T-helper 9 cell (primary cell): Measurements from ENCODE around the gene ZNF552.
A peak's percentile ranks its signal among the peaks of the same experiment; 100 is the strongest.
"Not testable (repeated sequence)": the region's sequence is repeated elsewhere in the genome, so short reads cannot be mapped to it uniquely, and the experiment has no call there.

ENCODE experiments used
- DNase-seq: peaks from one replicate; pipeline ENCODE4 v3.0.0-alpha.2; 2020
- total RNA-seq, 2 donors: gene quantifications; one replicate each; lab custom pipeline; 2026; lab: John Stamatoyannopoulos, UW

ZNF552 gene
- total RNA-seq, result 13.3 to 16.9 reads per million in 2 donors

- peak; percentile 63 for DNase-seq
Observed at GRCh38 chr19:57814505-57815246, at the start of gene ZNF552. ZNF552 (minus strand) TSS chr19:57814913; CDS start chr19:57814743, 170 bp downstream.

GRCh38 chr19:57862351-57862750 lies 47.6 kb upstream of the ZNF552 start:
- DNase-seq, result not testable (repeated sequence)

GRCh38 chr19:57854117-57854516 lies 39.4 kb upstream of the ZNF552 start:
- not testable (repeated sequence) for DNase-seq

DNA sequence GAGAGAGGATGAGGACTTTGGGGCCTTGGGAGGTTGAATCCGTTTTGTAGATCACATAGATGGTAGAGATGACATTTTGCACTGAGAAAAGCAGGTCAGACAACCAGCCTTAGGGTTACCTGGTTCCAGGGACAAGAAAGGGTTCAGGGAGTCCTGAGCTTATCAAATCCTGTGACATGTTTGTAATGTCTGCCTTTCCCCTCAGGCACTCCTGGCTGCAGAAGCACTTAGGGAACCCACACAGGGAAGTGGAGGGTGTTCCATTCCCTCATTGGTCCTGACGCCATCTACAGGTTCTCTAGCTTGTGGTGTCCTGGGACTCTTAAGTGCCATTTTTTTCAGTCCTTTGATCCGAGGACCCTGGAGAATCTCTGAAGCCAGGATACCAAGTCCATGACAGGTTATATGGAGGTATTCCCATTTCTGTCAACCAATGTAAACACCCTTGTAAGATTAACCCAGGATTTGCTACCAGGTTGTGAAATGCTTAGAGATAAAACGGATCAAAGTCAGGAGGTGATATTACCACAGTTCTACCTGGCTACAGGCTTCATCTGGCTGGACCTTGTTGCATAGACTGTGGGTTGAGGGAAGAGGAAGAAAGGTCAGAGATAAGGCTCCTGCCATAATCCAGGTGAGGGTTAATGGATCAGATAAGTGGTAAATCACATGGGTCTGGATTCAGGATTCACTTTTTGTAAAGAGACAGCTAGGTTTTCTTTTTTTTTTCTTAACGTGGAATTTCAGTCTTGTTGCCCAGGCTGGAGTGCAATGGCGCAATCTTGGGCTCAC lies 37.3 kb upstream of the ZNF552 start:
- DNase-seq, result not testable (repeated sequence)

- no peak for DNase-seq
Observed at GRCh38 chr19:57850553-57851017, 35.9 kb upstream of the ZNF552 start.

GRCh38 chr19:57849666-57850473 lies 35.2 kb upstream of the ZNF552 start, which contains the start of gene ZNF587:
ZNF587 (plus strand) TSS chr19:57849859; CDS start chr19:57850039, 180 bp downstream.
- DNase-seq, result peak; percentile 67

GRCh38 chr19:57849162-57849665 lies 34.5 kb upstream of the ZNF552 start:
- not testable (repeated sequence) for DNase-seq

- not testable (repeated sequence) for DNase-seq
Observed at GRCh38 chr19:57847164-57847563, 32.5 kb upstream of the ZNF552 start.

- no peak for DNase-seq
Observed at GRCh38 chr19:57841122-57841763, 26.5 kb upstream of the ZNF552 start.

DNA sequence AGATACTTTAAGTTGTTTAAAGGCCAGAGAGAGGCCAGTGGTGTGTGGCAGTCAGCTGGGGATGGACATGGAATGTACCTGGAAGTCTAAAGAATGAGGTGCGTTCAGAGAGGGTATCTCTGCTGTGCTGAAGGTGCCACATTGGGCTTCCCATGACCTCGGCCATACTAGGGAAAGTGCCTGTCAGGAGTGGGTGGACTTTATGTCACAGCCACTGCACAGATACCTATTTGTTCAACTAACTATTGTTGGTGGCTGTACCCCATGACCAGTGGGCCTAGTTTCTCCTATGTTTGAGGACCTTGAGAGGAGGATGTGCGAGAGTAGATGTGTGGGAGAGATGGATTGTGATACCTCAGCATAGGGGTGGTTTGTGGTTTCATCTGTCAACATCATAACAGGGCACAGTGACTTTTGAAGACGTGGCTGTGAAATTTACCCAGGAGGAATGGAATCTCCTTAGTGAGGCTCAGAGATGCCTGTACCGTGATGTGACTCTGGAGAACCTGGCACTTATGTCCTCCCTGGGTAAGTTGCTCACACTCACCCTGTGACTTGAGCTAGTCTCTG lies 24.0 kb upstream of the ZNF552 start:
- not testable (repeated sequence) for DNase-seq

GRCh38 chr19:57836991-57837390 lies 22.3 kb upstream of the ZNF552 start:
- DNase-seq, result not testable (repeated sequence)

GRCh38 chr19:57830071-57830602 lies 15.4 kb upstream of the ZNF552 start, which contains the start of gene ZNF587B:
ZNF587B (plus strand) TSS chr19:57830299; CDS start chr19:57830529, 230 bp downstream.
- peak; percentile 17 for DNase-seq

DNA sequence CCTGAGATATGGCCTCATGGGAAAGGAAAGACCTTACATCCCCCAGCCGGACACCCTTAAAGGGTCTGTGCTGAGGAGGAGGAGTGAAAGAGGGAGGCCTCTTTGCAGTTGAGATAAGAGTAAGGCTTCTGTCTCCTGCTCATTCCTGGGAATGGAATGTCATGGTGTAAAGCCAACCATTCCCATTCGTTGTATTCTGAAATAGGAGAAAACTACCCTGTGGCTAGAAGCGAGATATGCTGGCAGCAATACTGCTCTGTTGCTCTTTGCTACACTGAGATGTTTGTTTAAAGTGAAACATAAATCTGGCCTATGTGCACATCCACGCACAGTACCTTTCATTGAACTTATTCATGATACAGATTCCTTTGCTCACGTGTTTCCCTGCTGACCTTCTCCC lies 14.6 kb upstream of the ZNF552 start:
- no peak for DNase-seq

DNA sequence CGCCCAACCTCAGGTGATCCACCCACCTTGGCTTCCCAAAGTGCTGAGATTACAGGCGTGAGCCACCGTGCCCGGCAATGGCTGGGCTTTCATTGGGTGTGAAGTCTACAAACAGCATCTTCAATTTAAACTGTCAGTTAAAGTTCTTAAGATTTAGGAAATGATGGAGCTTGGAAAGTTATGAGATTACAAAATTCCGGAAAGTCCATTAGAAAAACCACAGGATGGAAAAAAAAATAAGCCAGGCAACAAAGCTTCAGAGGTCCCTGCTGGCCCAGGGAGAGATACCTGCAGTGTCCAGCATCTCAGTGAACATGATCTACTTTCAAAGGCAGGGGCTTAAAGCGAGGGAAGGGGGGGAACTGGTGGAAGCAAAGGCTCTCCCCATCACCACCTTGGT lies 10.8 kb upstream of the ZNF552 start:
- DNase-seq, result no peak

- not testable (repeated sequence) for DNase-seq
Observed at GRCh38 chr19:57823608-57824007, 8.9 kb upstream of the ZNF552 start.

GRCh38 chr19:57823155-57823554 lies 8.4 kb upstream of the ZNF552 start:
- not testable (repeated sequence) for DNase-seq

DNA sequence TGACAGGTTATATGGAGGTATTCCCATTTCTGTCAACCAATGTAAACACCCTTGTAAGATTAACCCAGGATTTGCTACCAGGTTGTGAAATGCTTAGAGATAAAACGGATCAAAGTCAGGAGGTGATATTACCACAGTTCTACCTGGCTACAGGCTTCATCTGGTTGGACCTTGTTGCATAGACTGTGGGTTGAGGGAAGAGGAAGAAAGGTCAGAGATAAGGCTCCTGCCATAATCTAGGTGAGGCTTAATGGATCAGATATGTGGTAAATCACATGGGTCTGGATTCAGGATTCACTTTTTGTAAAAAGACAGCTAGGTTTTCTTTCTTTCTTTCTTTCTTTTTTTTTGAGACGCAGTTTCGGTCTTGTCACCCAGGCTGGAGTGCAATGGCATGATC lies 6.8 kb upstream of the ZNF552 start:
- not testable (repeated sequence) for DNase-seq

DNA sequence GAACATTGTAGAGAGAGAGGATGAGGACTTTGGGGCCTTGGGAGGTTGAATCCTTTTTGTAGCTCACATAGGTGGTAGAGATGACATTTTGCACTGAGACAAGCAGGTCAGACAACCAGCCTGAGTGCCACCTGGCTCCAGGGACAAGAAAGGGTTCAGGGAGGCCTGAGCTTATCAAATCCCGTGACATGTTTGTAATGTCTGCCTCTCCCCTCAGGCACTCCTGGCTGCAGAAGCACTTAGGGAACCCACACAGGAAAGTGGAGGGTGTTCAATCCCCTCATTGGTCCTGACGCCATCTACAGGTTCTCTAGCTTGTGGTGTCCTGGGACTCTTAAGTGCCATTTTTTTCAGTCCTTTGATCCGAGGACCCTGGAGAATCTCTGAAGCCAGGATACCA lies 6.4 kb upstream of the ZNF552 start:
- not testable (repeated sequence) for DNase-seq

DNA sequence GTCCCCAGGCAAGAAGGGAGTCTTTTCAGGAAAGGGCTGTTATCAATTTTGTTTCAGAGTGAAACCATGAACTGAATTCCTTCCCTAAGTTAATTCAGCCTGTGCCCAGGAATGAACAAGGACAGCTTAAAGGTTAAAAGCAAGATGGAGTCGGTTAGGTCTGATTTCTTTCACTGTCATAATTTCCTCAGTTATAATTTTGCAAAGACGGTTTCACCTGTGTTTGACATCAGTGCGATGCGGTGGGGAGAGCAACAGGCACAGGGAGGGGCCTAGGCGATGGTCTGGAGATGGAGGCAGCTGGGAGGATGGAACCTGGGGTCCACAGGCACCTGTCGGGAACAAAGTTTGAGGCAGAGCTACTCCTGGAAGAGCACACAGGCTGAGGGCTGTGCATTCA lies 5.9 kb upstream of the ZNF552 start:
- DNase-seq, result no peak

- peak; percentile 67 for DNase-seq
Observed at GRCh38 chr19:57819475-57820148, 4.9 kb upstream of the ZNF552 start.

GRCh38 chr19:57818378-57818777 lies 3.7 kb upstream of the ZNF552 start:
- DNase-seq, result no peak
